SU-DHL-6 (cell line): ENCODE data around the gene KYAT1.
"Not testable (repeated sequence)": the region's sequence is repeated elsewhere in the genome, so short reads cannot be mapped to it uniquely, and the experiment has no call there.

Experiments used
- H2AFZ ChIP-seq: fragments of 200-600 bp; sonication (generic); 2 replicates; pipeline ENCODE4 v1.6.1; 2014; ENCODE audit warnings: low read depth, mild to moderate bottlenecking, moderate library complexity, mixed read lengths, antibody characterized with exemption, low read length; ENCODE audit not compliant: severe bottlenecking
- H3F3A ChIP-seq: fragments of 200-600 bp; shearing (Covaris generic); 2 replicates; pipeline ENCODE4 v1.6.0; 2016; ENCODE audit warnings: antibody characterized with exemption, mild to moderate bottlenecking; ENCODE audit not compliant: insufficient read depth
- H3K27ac ChIP-seq: fragments of 200-600 bp; sonication (generic); 2 replicates; pipeline ENCODE4 v1.5.1; 2016; ENCODE audit warnings: low read depth, mild to moderate bottlenecking, low read length, moderate library complexity, mixed read lengths
- H3K27me3 ChIP-seq: fragments of 200-600 bp; sonication (generic), shearing (Covaris generic); 2 replicates; pipeline ENCODE4 v1.6.0; 2014; ENCODE audit warnings: mild to moderate bottlenecking, low read length
- H3K36me3 ChIP-seq: fragments of 200-600 bp; sonication (generic); 2 replicates; pipeline ENCODE4 v1.6.1; 2014; ENCODE audit warnings: mild to moderate bottlenecking, low read length, mixed read lengths
- H3K4me2 ChIP-seq: fragments of 300-600, 200-600 bp; shearing (Covaris generic), sonication (generic); 2 replicates; pipeline ENCODE4 v1.6.0; 2014; ENCODE audit warnings: low read length, low read depth, mild to moderate bottlenecking; ENCODE audit not compliant: poor library complexity, severe bottlenecking
- H3K4me3 ChIP-seq: fragments of 200-600 bp; sonication (generic); 2 replicates; pipeline ENCODE4 v1.5.1; 2014; ENCODE audit warnings: antibody characterized with exemption, low read length, mild to moderate bottlenecking, mixed read lengths; ENCODE audit not compliant: insufficient read depth, poor library complexity, severe bottlenecking
- H3K79me2 ChIP-seq: fragments of 200-600 bp; sonication (generic); 2 replicates; pipeline ENCODE4 v1.6.1; 2014; ENCODE audit warnings: mild to moderate bottlenecking, low read length, moderate library complexity; ENCODE audit not compliant: insufficient read depth
- H3K9ac ChIP-seq: fragments of 200-600 bp; sonication (generic); 2 replicates; pipeline ENCODE4 v1.7.0; 2014; ENCODE audit warnings: mild to moderate bottlenecking, low read length
- H3K9me2 ChIP-seq: fragments of 200-600 bp; sonication (generic); replicated peaks from 2 replicates; pipeline ENCODE4 v1.6.1; 2014; ENCODE audit warnings: low read length; ENCODE audit not compliant: insufficient read depth
- H3K9me3 ChIP-seq: fragments of 200-600 bp; sonication (generic); 2 replicates; pipeline ENCODE4 v1.6.1; 2014; ENCODE audit warnings: low read length, mixed read lengths; ENCODE audit not compliant: insufficient read depth
- H4K20me1 ChIP-seq: fragments of 200-600 bp; sonication (generic); 2 replicates; pipeline ENCODE4 v1.6.1; 2014; ENCODE audit warnings: low read depth, mild to moderate bottlenecking, antibody characterized with exemption, low read length, moderate library complexity, mixed read lengths
- CTCF ChIP-seq: fragments of 200-600 bp; sonication (generic); IDR thresholded peaks from one replicate; pipeline ENCODE4 v1.5.1; 2017; ENCODE audit warnings: antibody characterized with exemption, mild to moderate bottlenecking, low read length, moderate library complexity; ENCODE audit not compliant: insufficient read depth, poor library complexity, severe bottlenecking
- EZH2phosphoT487 ChIP-seq: fragments of 200-600 bp; sonication (generic), shearing (Covaris generic); conservative IDR thresholded peaks from 2 replicates; pipeline ENCODE4 v1.6.1; 2018; ENCODE audit warnings: mild to moderate bottlenecking, antibody characterized with exemption, low read length, moderate library complexity, mixed read lengths

KYAT1 gene

GRCh38 chr9:128851779-128852600, 29.8 kb downstream of the KYAT1 start:
- H3K9me2 ChIP-seq, H2AFZ ChIP-seq, H3K36me3 ChIP-seq, H3K9me3 ChIP-seq, H4K20me1 ChIP-seq, H3K27me3 ChIP-seq, H3F3A ChIP-seq, H3K4me3 ChIP-seq, H3K9ac ChIP-seq, H3K4me2 ChIP-seq, H3K27ac ChIP-seq: not testable (repeated sequence)
- H3K79me2 ChIP-seq, result peaks cover 34% of the 10 kb centered on the region
- TF ChIP-seq CTCF, result peak; percentile 12

- H3K36me3 ChIP-seq, H3K27me3 ChIP-seq, H3K4me2 ChIP-seq, H3K9ac ChIP-seq, H3K9me3 ChIP-seq, H3K27ac ChIP-seq, H3F3A ChIP-seq, H3K4me3 ChIP-seq, H2AFZ ChIP-seq, H4K20me1 ChIP-seq, H3K9me2 ChIP-seq: not testable (repeated sequence)
- peaks cover 43% of the 10 kb centered on the region for H3K79me2 ChIP-seq
Observed at GRCh38 chr9:128851024-128851423, 30.7 kb downstream of the KYAT1 start.

GRCh38 chr9:128847803-128848202, 33.9 kb downstream of the KYAT1 start:
- Histone ChIP-seq H4K20me1 (no peaks in the 10 kb centered on the region), H3K9me2 (no peaks in the 10 kb centered on the region), H3K4me3 (no peak overlapping the region), H2AFZ (no peak overlapping the region), H3K79me2 (peaks cover 43% of the 10 kb centered on the region), H3F3A (peaks cover 6% of the 10 kb centered on the region; the same call in 1 of the 2 replicates), H3K9me3 (no peaks in the 10 kb centered on the region), H3K9ac (no peak overlapping the region), H3K27ac (no peak overlapping the region), H3K4me2 (no peak overlapping the region), H3K36me3 (0 out of 2 replicates have a peak, but pooled peaks cover 2% of the 10 kb centered on the region), H3K27me3 (no peaks in the 10 kb centered on the region)
- TF ChIP-seq CTCF, result no peak
- TF ChIP-seq EZH2phosphoT487, result no peak

GRCh38 chr9:128846680-128847030, 35.1 kb downstream of the KYAT1 start:
- TF ChIP-seq CTCF (no peak), EZH2phosphoT487 (no peak)
- Histone ChIP-seq H3K79me2 (peaks cover 35% of the 10 kb centered on the region), H2AFZ (no peak overlapping the region), H3K27me3 (no peaks in the 10 kb centered on the region), H3K9ac (no peak overlapping the region), H3K27ac (no peak overlapping the region), H3K4me3 (no peak overlapping the region), H4K20me1 (no peaks in the 10 kb centered on the region), H3K36me3 (0 out of 2 replicates have a peak, but pooled peaks cover 2% of the 10 kb centered on the region), H3K4me2 (no peak overlapping the region), H3F3A (no peaks in the 10 kb centered on the region), H3K9me3 (no peaks in the 10 kb centered on the region), H3K9me2 (no peaks in the 10 kb centered on the region)
